HG03139 (cell line): ENCODE data around the gene FAU.
"Not testable (repeated sequence)": the region's sequence is repeated elsewhere in the genome, so short reads cannot be mapped to it uniquely, and the experiment has no call there.

Experiments used
- ATAC-seq: cut with Tn5 transposase; IDR thresholded peaks from one replicate; pipeline ENCODE4 v1.9.1; 2021; ENCODE audit not compliant: unreplicated experiment

The FAU gene

DNA sequence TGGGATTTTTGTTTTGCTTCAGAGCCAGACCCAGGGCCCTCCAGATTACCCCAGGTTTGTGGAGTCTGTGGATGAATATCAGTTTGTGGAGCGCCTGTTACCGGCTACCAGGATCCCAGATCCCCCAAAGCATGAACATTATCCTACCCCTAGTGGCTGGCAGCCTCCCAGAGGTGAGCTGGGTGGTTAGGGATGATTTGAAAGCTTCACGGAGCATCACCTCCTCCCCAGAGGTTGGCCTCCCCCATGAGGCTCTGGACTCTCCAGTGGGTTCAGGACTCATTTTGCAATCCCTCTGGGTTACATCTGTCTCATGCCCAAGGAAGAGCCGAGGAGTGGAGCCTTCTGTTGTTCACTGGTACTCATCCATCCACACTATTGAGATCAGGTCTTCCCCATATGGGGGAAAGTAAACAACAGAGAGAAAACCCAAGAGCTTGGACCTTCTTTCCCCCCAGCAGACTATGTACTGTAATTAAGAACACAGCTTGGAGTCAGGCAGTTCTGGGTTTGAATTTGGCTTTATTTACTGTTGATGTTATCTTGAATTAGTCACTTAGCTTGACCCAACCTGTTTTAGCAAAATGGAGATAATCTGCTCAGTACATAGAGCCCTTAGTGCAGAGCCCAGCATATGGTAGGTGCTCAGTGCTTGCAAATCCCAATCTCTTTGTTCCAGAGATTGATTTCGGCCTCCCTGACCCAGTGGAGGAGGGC, 2.7 kb upstream of the FAU start:
- no peak for ATAC-seq

DNA sequence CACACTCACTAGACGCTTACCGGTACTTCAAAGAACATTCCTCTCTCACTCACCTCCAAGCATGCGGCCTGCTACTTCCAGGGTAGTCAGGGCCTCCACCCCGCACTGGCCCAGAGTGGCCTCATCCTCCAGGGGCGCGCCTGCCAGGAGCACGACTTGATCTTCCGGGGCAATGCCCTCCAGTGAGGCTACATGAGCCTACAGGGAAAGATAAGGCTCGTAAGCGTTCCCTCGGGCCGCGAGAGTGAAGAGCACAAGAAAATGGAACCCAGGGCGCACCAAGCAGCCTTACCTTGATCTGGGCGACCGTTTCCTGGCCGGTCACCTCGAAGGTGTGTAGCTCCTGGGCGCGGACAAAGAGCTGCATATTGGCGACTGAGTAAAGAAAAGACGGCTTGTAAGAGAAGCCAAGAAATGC, 478 bp downstream of the FAU start:
- no peak for ATAC-seq

DNA sequence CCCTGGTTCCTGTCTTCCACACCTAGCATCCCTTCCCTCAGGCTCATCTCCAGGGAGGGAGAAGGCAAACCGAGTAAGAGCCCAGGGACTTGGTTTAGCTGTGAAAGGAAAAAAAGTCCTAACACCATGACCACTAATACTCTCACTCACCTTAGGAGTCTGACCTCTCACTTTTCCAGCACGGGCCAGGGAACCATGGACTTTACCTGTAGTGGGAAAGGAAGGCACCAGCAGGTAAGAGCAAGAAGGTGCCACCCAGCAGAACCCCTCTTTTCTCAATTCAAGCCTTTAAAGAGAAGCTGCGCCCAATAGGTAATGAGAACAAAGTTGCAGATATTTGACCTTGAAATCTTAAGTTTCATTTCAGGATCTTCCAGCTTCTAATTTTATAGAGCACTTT, 1.1 kb downstream of the FAU start:
- no peak for ATAC-seq

DNA sequence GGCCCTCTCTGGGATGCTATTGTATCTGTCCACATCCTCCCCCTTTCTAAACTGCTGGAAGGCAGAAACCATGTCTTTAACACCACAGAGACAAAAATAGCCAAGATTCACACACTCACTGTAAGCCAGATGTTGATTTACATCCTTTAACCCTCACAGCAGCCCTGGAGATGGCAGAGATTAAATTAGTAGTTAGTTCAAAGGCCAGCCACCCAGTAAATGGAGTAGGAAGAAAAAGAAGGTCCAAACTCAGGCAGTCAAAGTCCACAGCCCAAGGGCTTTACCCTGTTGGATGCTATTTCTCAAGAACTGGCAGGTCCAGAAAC, 2.3 kb downstream of the FAU start:
- ATAC-seq = no peak

DNA sequence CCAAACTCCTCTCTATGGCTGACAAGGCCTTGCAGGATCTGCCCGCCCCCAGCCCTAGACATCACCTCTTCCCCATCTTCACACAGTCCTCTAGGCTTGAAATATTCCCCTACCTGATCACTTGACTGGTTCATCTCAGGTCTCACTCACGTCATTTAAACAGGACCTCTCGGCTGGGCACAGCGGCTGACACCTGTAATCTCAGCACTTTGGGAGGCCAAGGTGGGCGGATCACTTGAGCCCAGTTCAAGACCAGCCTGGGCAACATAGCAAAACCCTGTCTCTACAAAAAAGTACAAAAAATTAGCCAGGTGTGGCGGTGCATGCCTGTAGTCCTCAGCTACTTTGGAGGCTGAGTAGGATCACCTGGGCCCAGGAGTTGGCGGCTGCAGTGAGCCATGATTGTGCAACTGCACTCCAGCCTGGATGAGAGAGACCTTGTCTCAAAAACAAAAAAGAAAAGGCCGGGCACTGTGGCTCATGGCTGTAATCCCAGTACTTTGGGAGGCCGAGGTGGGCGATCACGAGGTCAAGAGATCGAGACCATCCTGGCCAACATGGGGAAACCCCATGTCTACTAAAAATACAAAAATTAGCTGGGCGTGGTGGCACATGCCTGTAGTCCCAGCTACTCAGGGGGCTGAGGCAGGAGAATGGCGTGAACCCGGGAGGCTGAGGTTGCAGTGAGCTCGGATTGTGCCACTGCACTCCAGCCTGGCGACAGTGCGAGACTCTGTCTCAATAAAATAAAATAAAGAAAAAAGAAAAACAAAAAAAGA, 2.9 kb downstream of the FAU start:
- ATAC-seq = not testable (repeated sequence)

DNA sequence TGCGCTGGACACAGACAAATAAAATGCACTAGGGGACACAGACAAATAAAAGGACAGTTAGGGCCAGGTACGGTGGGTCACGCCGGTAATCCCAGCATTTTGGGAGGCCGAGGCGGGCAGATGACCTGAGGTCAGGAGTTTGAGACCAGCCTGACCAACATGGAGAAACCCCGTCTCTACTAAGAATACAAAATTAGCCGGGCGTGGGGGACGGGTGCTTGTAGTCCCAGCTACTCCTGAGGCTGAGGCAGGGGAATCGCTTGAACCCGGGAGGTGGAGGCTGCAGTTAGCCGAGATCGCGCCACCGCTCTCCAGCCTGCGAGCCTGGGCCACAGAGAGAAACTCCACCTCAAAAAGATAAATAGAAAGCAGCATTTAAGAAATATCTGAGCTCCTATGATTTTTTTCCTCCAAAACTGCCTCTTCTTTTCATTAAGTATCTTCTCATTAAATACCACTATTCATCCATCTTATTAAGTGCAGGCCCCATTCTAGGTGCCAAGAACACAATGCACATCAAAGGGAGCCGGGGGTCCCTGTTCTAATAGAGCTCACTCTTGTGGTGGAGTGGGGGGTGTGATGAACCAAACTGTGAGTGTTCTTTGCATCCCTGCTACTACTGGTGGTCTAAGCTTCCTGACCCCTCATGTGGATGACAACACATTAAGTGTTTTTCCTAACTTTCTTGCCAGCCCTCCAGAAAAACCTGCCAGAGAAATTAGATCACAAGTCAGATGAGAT, 3.7 kb downstream of the FAU start:
- no peak for ATAC-seq

DNA sequence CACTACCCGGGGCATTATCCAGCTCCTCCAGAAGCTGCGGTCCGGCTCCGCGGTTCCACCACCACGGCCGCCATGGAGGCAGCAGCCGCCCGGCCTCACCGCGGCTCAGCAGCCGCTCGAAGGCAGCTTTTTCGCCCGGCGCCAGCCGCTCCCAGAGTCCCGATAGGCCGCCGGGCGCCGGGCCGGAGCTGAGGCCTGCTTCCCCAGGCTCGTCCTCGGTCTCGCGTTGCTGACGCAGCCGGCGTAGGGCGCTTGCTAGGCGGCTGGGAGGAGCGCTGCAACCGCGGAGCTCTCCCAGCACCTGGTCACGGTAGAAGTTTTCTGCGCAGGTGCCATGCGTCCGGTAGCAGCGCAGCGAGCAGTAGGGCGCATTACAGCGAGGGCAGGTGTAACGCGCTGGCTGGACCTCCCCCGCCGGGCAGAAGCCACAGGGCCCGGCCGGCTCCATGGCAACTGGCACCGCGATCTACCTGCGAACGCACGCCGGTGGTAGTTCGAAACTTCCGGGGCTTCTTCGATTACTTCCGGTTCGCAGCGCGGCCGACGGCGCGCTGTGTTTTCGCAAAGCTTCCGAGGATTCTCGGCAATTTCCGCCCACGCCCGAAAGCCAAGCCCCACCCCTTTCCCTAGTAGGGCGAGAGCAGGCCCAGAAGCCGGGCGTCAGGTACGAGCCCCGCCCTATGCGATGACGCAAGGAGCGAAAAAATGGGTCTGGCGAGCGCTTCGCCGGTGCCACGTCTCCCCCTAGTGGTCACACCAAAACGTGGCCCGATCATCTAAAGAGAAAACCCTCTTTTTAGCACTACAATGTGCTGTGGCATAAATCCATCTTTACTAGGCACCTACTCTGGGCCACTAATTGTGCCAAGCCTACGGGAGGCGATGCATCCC, 4.5 kb downstream of the FAU start, which contains the start of gene ZNHIT2:
Gene ZNHIT2, minus strand, starts transcription at position 496 of the 891 bp plus-strand sequence. Its CDS starts 48 bp downstream, at position 448.
- ATAC-seq = peak; percentile 43

DNA sequence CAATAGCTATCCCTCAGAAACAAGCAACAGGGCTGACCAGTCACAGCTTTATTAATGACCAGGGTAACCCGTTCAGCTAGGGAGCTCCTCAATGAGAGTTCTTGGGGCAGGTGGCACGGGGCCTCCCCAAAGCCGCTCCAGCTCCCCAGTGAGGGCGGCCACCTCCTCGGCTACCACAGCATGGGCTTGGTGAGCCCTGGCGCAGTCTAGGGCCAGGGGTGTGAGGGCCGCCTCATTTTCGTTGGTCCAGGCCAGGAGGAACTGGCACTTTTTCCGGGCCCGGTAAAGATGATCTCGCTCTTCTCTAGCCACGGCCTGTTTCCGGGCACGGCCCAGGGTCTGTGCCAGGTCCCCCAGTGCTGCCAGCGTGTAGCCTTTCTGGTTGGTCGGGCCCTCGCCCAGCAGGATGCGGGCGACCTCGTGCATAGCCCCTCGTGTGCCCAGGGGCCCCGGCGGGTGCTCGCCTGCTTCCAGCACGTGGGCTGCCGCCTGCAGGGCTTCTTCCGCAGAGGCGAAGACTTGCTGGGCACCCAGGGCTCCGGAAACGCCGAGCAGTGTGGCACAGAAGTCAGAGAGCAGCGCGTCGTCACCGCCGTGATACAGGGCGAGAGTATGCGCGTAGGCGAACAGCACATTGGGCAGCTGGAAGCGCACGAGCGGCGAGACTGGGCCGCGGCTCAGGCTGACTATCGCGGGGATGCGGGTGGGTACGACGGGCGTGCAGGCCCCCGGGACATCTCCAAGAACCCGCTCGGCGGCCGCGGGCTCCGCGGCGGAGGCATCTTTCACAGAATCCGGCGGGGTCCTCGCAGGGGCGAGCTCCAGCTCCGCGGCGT, 5.3 kb downstream of the FAU start:
- no peak for ATAC-seq

DNA sequence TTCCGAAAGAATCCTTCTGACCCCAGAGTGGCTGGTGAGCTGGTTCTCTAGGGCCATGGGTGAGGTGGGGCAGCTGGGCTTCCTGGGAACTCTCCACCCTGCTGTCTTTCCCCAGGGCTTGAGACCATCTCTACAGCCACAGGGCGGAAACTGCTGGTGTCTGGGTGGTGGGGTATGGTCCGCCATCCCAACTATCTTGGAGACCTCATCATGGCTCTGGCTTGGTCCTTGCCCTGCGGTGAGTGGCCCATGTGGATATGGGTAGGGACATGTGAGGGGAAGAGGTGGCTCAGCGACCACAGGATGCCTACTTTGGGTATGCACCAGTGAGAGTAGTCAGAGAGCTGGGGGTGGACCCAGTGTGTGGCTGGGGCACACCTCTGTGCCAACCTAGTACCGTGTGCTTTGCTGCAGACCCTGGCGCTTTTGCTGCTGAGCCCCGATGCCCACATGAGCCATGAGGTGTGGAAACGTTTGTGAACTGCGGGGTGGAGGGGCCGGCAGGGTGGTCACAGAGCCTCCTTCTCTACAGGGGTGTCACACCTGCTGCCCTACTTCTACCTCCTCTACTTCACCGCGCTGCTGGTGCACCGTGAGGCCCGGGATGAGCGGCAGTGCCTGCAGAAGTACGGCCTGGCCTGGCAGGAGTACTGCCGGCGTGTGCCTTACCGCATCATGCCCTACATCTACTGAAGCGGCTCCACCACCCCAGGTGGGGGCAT, 6.4 kb downstream of the FAU start:
- ATAC-seq = no peak

DNA sequence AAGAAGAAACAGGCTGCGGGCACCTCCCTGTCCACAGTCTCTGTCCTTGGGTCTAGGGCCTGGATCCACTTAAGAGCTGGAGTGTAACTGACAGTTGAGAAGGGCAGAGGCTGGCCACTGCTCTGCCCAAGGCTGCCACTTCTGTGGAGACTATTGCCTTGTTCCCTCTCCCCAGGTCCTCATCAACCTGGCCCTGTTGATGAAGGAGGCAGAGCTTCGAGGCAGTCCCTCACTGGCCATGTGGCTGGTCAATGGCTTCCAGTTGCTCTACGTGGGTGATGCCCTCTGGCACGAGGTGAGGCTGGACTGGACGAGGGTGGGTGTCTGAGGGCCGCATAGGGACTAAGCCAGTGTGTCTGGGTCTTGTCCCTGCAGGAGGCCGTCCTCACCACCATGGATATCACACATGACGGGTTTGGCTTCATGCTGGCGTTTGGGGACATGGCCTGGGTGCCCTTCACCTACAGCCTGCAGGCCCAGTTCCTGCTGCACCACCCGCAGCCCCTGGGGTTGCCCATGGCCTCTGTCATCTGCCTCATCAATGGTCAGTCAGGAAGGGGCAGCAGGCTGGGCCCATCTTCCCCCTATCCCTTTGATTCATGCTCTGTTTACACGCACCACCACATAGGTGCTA, 7.3 kb downstream of the FAU start:
- no peak for ATAC-seq

DNA sequence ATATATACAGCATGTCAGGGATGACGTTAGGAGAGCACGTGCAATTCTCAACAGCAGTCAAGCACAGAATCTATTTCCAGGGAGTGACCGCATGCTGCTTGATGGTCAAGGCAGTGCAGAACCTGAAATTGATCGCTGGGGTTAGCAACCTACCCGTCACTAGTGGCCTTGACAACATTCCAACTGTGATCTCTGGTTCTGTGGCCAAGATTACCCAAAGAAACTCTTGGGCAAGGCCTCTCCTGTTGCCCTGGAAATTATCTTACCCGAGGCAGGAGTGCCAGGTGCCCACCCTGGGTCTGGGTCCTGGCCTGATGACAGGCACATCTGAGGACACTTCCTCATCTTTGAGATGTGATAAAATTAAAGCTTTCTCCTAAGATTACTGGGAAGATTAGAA, 8.1 kb downstream of the FAU start:
- ATAC-seq = no peak

DNA sequence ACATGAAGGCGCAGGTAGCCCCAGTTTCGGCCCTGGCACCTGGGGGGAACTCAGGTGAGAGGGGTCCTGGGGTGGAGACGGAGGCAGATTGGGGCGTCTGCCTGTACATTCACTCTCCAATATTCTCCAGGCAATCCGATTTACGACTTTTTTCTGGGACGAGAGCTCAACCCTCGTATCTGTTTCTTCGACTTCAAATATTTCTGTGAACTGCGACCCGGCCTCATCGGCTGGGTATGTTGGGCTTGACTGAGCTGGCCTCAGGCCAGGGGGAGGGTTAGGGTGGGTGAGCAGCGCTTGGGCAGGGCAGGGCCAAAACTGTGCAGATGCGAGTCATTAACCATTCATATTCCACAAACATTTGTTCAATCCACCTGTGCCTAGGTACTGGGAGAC, 8.6 kb downstream of the FAU start:
- no peak for ATAC-seq

DNA sequence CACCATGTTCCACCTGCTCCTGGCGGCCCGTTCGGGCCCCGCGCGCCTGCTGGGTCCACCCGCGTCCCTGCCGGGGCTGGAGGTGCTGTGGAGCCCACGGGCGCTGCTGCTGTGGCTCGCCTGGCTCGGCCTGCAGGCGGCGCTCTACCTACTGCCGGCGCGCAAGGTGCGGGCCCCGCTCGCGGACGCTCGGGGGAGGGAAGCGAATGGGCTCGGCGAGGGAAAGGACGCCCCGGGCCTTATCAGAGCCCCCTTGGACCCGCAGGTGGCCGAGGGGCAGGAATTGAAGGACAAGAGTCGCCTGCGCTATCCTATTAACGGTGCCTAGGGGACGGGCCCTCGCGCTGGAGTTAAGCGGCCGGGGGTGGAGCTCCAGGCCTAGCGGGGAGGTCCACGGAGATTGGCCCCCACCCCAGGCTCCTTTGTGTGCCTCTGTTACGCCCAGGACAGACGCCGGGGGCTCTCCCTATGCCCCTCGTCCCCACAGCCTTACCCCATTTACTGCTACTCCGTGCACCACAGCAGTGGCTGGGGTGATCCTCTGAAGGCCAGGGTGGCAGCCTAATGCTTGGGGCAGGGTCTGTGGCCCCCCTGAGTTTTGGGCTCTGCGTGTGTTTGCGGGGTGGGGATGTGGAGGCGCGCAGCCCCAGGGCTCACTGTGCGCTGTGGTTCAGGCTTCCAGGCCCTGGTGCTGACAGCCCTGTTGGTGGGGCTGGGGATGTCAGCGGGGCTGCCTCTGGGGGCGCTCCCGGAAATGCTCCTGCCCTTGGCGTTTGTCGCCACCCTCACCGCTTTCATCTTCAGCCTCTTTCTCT, 9.2 kb downstream of the FAU start:
- ATAC-seq = no peak

DNA sequence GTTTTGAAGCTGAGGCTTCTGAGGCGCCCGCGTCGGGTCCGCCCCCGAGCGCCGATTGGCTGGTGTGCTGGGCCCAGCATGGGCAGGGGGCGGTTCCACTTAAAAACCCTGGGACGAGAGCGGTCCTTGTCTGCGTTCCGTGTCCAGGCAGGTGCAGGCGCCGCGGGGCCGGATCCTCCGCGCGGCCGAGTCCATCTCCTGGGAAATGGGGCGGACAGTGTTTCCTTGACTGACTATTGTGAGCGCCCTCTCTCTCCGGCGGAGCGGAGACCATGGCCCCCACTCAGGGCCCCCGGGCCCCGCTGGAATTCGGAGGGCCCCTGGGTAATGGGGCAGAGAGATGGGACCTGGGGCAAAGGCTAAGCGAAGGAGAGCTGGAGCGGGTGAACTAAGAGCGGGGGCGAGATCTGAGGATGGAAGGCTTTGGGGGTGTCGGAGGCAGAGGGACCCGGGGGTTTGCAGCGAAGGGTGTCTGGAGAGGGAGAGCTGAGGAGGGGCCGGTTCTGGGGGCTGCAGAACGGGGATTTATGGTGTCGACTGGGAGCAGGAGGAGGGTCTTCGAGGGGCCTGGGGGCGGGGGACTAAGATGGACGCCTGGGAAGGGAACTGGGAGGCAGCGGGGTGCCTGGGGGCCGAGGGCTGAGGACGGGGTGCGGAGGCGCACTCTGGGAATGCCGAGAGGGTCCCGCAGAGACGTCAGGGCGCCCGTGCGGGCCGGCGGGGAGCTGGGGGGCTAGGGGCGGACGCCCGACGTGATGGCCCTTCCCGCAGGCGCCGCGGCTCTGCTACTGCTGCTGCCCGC, 10.0 kb downstream of the FAU start, which contains the start of gene TM7SF2:
Gene TM7SF2, plus strand, starts transcription at position 129 of the 802 bp plus-strand sequence. Its CDS starts 144 bp downstream, at position 273.
- peak; percentile 53 for ATAC-seq

DNA sequence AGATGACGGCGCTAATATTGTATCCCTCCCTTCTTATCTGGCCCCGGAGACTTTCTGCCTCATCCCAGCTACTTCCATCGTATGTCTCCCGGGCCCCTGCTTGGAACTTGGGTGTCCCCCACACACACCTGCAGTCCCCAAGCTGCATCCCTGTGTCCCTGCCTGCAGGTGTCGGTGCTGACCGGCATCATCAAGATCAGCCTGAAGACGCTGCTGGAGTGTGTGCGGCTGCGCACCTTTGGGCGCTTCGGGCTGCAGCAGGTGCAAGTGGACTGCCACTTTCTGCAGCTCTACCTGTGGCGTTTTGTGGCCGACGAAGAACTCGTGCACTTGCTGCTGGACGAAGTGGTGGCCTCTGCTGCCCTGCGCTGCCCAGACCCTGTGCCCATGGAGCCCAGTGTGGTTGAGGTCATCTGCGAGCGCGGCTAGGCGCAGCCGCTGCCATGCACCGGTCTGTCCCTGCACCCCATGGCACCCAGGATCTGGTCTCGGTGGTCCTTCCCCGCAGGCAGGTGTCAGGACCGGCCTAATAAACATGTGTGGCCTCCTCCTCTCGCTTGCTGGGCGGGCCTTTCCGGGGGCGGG, 10.7 kb downstream of the FAU start:
- no peak for ATAC-seq

DNA sequence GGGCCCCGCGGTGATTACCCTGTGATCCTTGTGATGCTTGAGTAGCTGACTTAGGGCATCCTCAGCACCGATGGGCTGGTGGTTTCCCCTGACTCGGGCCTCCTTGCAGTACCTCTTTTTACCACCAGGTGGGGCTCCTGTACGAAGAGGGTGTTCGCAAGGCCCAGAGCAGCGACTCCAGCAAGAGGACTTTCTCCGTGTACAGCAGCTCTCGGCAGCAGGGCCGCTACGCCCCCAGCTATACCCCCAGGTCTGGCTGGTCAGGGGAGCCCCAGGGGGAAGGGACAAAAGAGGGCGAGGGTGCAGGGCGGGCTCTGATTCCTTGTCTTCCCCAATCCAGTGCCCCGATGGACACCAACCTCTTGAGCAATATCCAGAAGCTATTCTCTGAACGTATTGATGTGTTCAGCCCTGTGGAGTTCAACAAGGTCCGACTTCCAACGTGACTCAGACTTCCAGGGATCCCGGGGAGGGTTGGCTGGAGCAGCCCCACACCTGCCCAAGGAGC, 11.5 kb downstream of the FAU start:
- no peak for ATAC-seq
